ENCODE results near the gene MYRF.

DNA sequence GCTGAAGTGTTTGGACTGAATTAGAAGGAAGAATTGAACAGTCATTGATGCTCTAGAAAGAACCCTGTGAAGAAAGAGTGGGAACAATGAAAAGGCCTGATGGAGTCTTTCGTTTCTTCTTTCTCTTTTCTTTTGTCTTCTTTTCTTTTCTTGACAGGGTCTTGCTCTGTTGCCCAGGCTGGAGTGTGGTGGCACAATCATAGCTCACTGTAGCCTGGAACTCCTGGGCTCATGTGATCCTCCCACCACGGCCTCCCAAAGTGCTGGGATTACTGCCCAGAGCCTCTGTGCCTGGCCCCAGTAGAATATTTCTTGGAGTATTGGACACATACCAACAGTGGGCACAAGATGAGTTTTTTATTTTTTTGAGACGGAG is 41.4 kb downstream of the MYRF start:
- TF ChIP-seq, protein P1, sequence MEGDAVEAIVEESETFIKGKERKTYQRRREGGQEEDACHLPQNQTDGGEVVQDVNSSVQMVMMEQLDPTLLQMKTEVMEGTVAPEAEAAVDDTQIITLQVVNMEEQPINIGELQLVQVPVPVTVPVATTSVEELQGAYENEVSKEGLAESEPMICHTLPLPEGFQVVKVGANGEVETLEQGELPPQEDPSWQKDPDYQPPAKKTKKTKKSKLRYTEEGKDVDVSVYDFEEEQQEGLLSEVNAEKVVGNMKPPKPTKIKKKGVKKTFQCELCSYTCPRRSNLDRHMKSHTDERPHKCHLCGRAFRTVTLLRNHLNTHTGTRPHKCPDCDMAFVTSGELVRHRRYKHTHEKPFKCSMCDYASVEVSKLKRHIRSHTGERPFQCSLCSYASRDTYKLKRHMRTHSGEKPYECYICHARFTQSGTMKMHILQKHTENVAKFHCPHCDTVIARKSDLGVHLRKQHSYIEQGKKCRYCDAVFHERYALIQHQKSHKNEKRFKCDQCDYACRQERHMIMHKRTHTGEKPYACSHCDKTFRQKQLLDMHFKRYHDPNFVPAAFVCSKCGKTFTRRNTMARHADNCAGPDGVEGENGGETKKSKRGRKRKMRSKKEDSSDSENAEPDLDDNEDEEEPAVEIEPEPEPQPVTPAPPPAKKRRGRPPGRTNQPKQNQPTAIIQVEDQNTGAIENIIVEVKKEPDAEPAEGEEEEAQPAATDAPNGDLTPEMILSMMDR (conservative IDR thresholded peaks at IDR 0.05): no peak
- TF ChIP-seq EZH2 (IDR thresholded peaks at IDR 0.05; ENCODE audit: low read depth): no peak

Measured in PC-9 (cell line).